ENCODE data around the gene RAB3GAP1. TPM values are rescaled to one million over a fixed set of nuclear protein-coding genes. Genes with fewer than 3 reads are reported as not detected.

Gene RAB3GAP1
- total RNA-seq, 1 experiment from 2014 or later: 35.8 TPM

DNA sequence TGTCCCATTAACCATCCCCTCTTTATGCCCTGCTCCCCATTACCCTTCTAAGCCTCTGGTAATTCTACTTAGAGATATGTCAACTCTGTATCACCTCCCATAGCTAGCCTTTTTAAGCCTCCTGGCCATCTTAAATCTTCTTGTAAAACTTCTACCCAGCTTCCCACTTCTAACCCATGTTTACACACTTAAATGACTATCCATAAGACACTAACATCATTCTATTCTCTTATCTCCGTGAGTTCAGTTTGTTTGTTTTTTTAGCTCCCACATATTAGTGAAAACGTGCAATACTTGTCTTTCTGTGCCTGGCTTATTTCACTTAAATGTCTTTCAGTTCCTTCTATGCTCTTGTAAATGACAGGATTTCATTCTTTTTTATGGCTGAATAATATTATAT is 42.4 kb downstream of the RAB3GAP1 start:
- H3K4me2 ChIP-seq (ENCODE audit: low read length): no peak overlapping the region
- H3K9ac ChIP-seq (ENCODE audit: low read length): no peak overlapping the region
- no peaks in the 10 kb centered on the region for H3F3A ChIP-seq (ENCODE audit: low read length, unreplicated experiment)
- no peak overlapping the region for H3K4me3 ChIP-seq (ENCODE audit: low read length)
- ChIA-PET POLR2A (ENCODE audit: unreplicated experiment) (no interaction called here), CTCF (no interaction called here)
- H3K9me2 ChIP-seq (replicated peaks; ENCODE audit: low read length): no peaks in the 10 kb centered on the region
- peaks cover 51% of the 10 kb centered on the region for H3K4me1 ChIP-seq (ENCODE audit: insufficient read depth, low read length)
- H3K27ac ChIP-seq (ENCODE audit: low read length): no peak overlapping the region
- DNase-seq (no peak), ATAC-seq (no peak)
- H3K27me3 ChIP-seq (ENCODE audit: low read length): no peaks in the 10 kb centered on the region
- H3K9me3 ChIP-seq (ENCODE audit: low read length): no peaks in the 10 kb centered on the region
- no peaks in the 10 kb centered on the region for H3K79me2 ChIP-seq (ENCODE audit: low read length)
- H4K20me1 ChIP-seq (ENCODE audit: low read length): no peaks in the 10 kb centered on the region
- no TSS peak for BruUV-seq (replicated peaks)
- intact Hi-C loops (cut with micrococcal nuclease): no loop called here
- TF ChIP-seq EZH2 (IDR thresholded peaks at IDR 0.05; ENCODE audit: low read length, unreplicated experiment) (no peak), EZH2phosphoT487 (IDR thresholded peaks at IDR 0.05; ENCODE audit: borderline replicate concordance, low read length) (no peak), CTCF (conservative IDR thresholded peaks at IDR 0.05; ENCODE audit: low read depth, low read length) (no peak)
- H2AFZ ChIP-seq (ENCODE audit: low read length): no peak overlapping the region
- H3K36me3 ChIP-seq (ENCODE audit: low read depth, low read length): peaks cover 7% of the 10 kb centered on the region

DNA sequence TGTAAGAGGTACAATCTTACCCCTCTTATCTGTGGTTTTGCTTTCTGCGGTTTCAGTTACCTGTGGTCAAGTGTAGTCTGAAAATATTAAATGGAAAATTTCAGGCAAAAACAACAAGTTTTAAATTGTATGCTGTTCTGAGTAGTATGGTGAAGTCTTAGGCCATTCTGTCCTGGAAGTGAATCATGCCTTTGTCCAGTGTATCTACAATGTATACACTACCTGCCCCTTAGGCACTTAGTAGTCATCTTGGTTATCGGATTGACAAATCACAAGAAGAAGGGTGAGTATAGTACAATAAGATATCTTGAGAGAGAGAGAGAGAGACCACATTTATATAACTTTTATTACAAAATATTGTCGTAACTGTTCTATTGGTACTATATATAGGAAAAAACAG is 43.5 kb downstream of the RAB3GAP1 start:
- H3K4me3 ChIP-seq (ENCODE audit: low read length): no peak overlapping the region
- ATAC-seq (peak; percentile 70), DNase-seq (peak; percentile 75)
- peaks cover 51% of the 10 kb centered on the region for H3K4me1 ChIP-seq (ENCODE audit: insufficient read depth, low read length)
- no peaks in the 10 kb centered on the region for H3K9me2 ChIP-seq (replicated peaks; ENCODE audit: low read length)
- no peaks in the 10 kb centered on the region for H4K20me1 ChIP-seq (ENCODE audit: low read length)
- TF ChIP-seq EZH2phosphoT487 (IDR thresholded peaks at IDR 0.05; ENCODE audit: borderline replicate concordance, low read length) (no peak), CTCF (conservative IDR thresholded peaks at IDR 0.05; ENCODE audit: low read depth, low read length) (no peak), EZH2 (IDR thresholded peaks at IDR 0.05; ENCODE audit: low read length, unreplicated experiment) (no peak)
- H3K9me3 ChIP-seq (ENCODE audit: low read length): no peaks in the 10 kb centered on the region
- H3K36me3 ChIP-seq (ENCODE audit: low read depth, low read length): peaks cover 7% of the 10 kb centered on the region
- no peak overlapping the region for H3K9ac ChIP-seq (ENCODE audit: low read length)
- ChIA-PET CTCF (no interaction called here), POLR2A (ENCODE audit: unreplicated experiment) (no interaction called here)
- H3F3A ChIP-seq (ENCODE audit: low read length, unreplicated experiment): no peaks in the 10 kb centered on the region
- no peak overlapping the region for H3K4me2 ChIP-seq (ENCODE audit: low read length)
- no peaks in the 10 kb centered on the region for H3K79me2 ChIP-seq (ENCODE audit: low read length)
- H3K27ac ChIP-seq (ENCODE audit: low read length): 0 out of 2 replicates have a peak overlapping the region, but pooled peaks have one; percentile 21
- H3K27me3 ChIP-seq (ENCODE audit: low read length): no peaks in the 10 kb centered on the region
- BruUV-seq (replicated peaks): no TSS peak
- intact Hi-C loops (cut with micrococcal nuclease): no loop called here
- no peak overlapping the region for H2AFZ ChIP-seq (ENCODE audit: low read length)

DNA sequence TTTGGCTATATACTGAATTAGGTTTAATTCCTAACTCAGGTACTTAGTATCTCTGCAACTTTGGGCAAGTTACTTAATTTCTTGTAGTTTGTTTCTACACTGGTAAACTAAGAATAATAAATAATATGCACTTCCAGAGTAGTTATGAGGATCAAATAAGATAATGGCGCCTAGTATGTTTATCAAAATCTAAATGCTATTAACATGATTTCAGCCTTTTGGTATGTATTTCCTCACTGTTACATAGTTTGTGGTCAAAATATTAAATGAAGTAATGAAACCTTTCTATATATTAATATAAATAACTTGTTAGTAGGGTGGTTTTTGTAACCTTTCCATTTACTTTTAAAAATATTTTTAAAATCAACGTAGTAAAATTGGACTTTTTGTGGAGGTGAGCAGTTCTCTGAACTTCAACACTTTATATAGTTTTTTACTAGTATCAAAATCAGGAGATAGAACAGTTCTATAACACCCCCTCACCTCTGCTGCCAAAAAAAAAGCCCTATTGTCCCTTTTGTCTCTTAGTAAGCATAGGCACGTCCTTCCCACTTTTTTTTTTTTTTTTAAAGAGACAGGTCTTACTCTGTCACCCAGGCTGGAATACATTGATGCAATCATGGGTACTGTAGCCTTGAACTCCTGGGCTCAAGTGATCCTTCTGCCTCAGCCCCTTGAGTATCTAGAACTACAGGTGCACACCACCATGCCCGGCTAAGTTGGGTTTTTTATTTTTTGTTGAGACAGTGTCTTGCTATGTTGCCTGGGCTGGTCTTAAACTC is 44.8 kb downstream of the RAB3GAP1 start:
- Histone ChIP-seq H3K4me1 (ENCODE audit: insufficient read depth, low read length) (peaks cover 41% of the 10 kb centered on the region), H2AFZ (ENCODE audit: low read length) (no peak overlapping the region), H3K27me3 (ENCODE audit: low read length) (no peaks in the 10 kb centered on the region), H3F3A (ENCODE audit: low read length, unreplicated experiment) (no peaks in the 10 kb centered on the region), H3K27ac (ENCODE audit: low read length) (no peak overlapping the region), H3K36me3 (ENCODE audit: low read depth, low read length) (peaks cover 7% of the 10 kb centered on the region), H3K9me2 (replicated peaks; ENCODE audit: low read length) (no peaks in the 10 kb centered on the region), H3K9ac (ENCODE audit: low read length) (no peak overlapping the region), H4K20me1 (ENCODE audit: low read length) (no peaks in the 10 kb centered on the region), H3K4me3 (ENCODE audit: low read length) (no peak overlapping the region), H3K79me2 (ENCODE audit: low read length) (no peaks in the 10 kb centered on the region), H3K4me2 (ENCODE audit: low read length) (no peak overlapping the region), H3K9me3 (ENCODE audit: low read length) (no peaks in the 10 kb centered on the region)
- ChIA-PET POLR2A (ENCODE audit: unreplicated experiment) (no interaction called here), CTCF (no interaction called here)
- intact Hi-C loops (cut with micrococcal nuclease): no loop called here
- TF ChIP-seq EZH2 (IDR thresholded peaks at IDR 0.05; ENCODE audit: low read length, unreplicated experiment) (no peak), EZH2phosphoT487 (IDR thresholded peaks at IDR 0.05; ENCODE audit: borderline replicate concordance, low read length) (no peak), CTCF (conservative IDR thresholded peaks at IDR 0.05; ENCODE audit: low read depth, low read length) (no peak)
- no peak for ATAC-seq
- no TSS peak for BruUV-seq (replicated peaks)
- DNase-seq: no peak
